SK-N-SH (cell line): ENCODE data around the gene KRCC1. TPM values are rescaled to one million over a fixed set of nuclear protein-coding genes. Genes with fewer than 3 reads are reported as not detected.
A peak's percentile ranks its signal among the peaks of the same experiment; 100 is the strongest.

Source experiments
- CTCF ChIA-PET: fragments of 300-600, 350-600 bp; formaldehyde crosslinking; extraction: SDS; loops from one replicate; lab custom pipeline; 2021; lab: Yijun Ruan, JAX
- POLR2A ChIA-PET: fragments of 350-600 bp; sonication (Branson Sonifier 250); formaldehyde crosslinking; extraction: SDS; loops from one replicate; lab custom pipeline; 2020; ENCODE audit warnings: antibody characterized with exemption, inconsistent platforms; lab: Yijun Ruan, JAX
- DNase-seq: peaks from one replicate; pipeline ENCODE4 v3.0.0; 2012
- H2AFZ ChIP-seq: fragments of 200-600 bp; sonication (generic); 2 replicates; pipeline ENCODE4 v1.8.1; 2016; ENCODE audit warnings: antibody characterized with exemption, mild to moderate bottlenecking, low read depth
- H3F3A ChIP-seq: fragments of 200-600 bp; sonication (generic); replicated peaks from 2 replicates; pipeline ENCODE3; 2016; ENCODE audit warnings: antibody characterized with exemption, mild to moderate bottlenecking; ENCODE audit not compliant: insufficient read depth
- H3K27ac ChIP-seq, 2 experiments: fragments of 200-500 bp in 1 of 2; fragments of 200-600 bp in 1 of 2; sonication (Bioruptor generic) in 1 of 2; sonication (generic), shearing (Covaris generic) in 1 of 2; 2 replicates each; pipeline versions ENCODE4 v1.5.1 to v1.6.1; 2014 to 2016; ENCODE audit warnings: low read depth in 2 of 2, inconsistent platforms in 1 of 2, low read length in 1 of 2, mild to moderate bottlenecking in 1 of 2, mixed read lengths in 1 of 2
- H3K27me3 ChIP-seq: fragments of 200-600 bp; sonication (generic), shearing (Covaris generic); 2 replicates; pipeline ENCODE4 v1.6.1; 2016; ENCODE audit warnings: mixed run types; ENCODE audit not compliant: insufficient read depth
- H3K36me3 ChIP-seq, 2 experiments: fragments of 200-500 bp in 1 of 2; fragments of 200-600 bp in 1 of 2; sonication (Bioruptor generic) in 1 of 2; sonication (generic) in 1 of 2; replicated peaks in 1 of 2; 2 replicates each; pipeline versions ENCODE3 to v1.5.1; 2014 to 2016; ENCODE audit warnings: low read length in 1 of 2, mild to moderate bottlenecking in 1 of 2; ENCODE audit not compliant: insufficient read depth in 2 of 2, control insufficient read depth in 1 of 2
- H3K4me1 ChIP-seq, 2 experiments: fragments of 200-500 bp in 1 of 2; fragments of 200-600 bp in 1 of 2; sonication (Bioruptor generic) in 1 of 2; sonication (generic), shearing (Covaris generic) in 1 of 2; 2 replicates each; pipeline versions ENCODE4 v1.5.1 to v1.6.1; 2014 to 2016; ENCODE audit warnings: low read depth in 1 of 2, low read length in 1 of 2, mixed run types in 1 of 2; ENCODE audit not compliant: insufficient read depth in 2 of 2, control insufficient read depth in 1 of 2
- H3K4me2 ChIP-seq: fragments of 200-600 bp; sonication (generic), shearing (Covaris generic); 2 replicates; pipeline ENCODE4 v1.6.1; 2017; ENCODE audit warnings: mixed run types
- H3K4me3 ChIP-seq, 2 experiments: fragments of 200-500 bp in 1 of 2; fragments of 200-600 bp in 1 of 2; sonication (Bioruptor generic) in 1 of 2; sonication (generic), shearing (Covaris generic) in 1 of 2; 2 replicates each; pipeline versions ENCODE4 v1.5.1 to v1.8.1; 2014 to 2016; ENCODE audit warnings: low read depth in 2 of 2, inconsistent platforms in 1 of 2, low read length in 1 of 2, mild to moderate bottlenecking in 1 of 2, mixed read lengths in 1 of 2, moderate library complexity in 1 of 2
- H3K79me2 ChIP-seq: fragments of 200-600 bp; sonication (generic); 2 replicates; pipeline ENCODE4 v1.8.1; 2017; ENCODE audit warnings: mild to moderate bottlenecking; ENCODE audit not compliant: insufficient read depth
- H3K9ac ChIP-seq: fragments of 200-600 bp; sonication (generic); 2 replicates; pipeline ENCODE4 v1.6.1; 2017; ENCODE audit warnings: mixed run types
- H3K9me2 ChIP-seq: fragments of 200-600 bp; sonication (generic); 2 replicates; pipeline ENCODE4 v1.6.1; 2017; ENCODE audit warnings: mixed run types
- H3K9me3 ChIP-seq: fragments of 200-600 bp; sonication (generic); 2 replicates; pipeline ENCODE4 v1.6.1; 2017; ENCODE audit warnings: mixed run types, mild to moderate bottlenecking, moderate library complexity
- H4K20me1 ChIP-seq: fragments of 200-600 bp; sonication (generic); 2 replicates; pipeline ENCODE4 v1.6.1; 2017; ENCODE audit warnings: mild to moderate bottlenecking, mixed run types; ENCODE audit not compliant: insufficient read depth
- CHD2 ChIP-seq: fragments of 150-350 bp; IDR thresholded peaks from 2 replicates; pipeline ENCODE4 v1.6.1; 2018; ENCODE audit warnings: low read length; ENCODE audit not compliant: partially characterized antibody
- CTCF ChIP-seq: fragments of 200-600 bp; sonication (generic); IDR thresholded peaks from 2 replicates; pipeline ENCODE4 v1.6.1; 2017; ENCODE audit warnings: antibody characterized with exemption, mild to moderate bottlenecking, moderate library complexity
- FOSL2 ChIP-seq: IDR thresholded peaks from 2 replicates; pipeline ENCODE4 v1.4.0; 2012; ENCODE audit warnings: low read depth, mild to moderate bottlenecking, moderate library complexity, borderline replicate concordance
- FOXJ3 ChIP-seq: sonication (generic); formaldehyde crosslinking; IDR thresholded peaks from 2 replicates; pipeline ENCODE4 v1.5.1; 2020; ENCODE audit warnings: mild to moderate bottlenecking, missing genetic modification reagents
- FOXM1 ChIP-seq: IDR thresholded peaks from 2 replicates; pipeline ENCODE4 v1.4.0; 2012; ENCODE audit warnings: low read depth, mild to moderate bottlenecking
- IRF3 ChIP-seq: fragments of 150-350 bp; IDR thresholded peaks from 2 replicates; pipeline ENCODE4 v1.6.1; 2016; ENCODE audit warnings: mild to moderate bottlenecking, low read depth, low read length
- MAX ChIP-seq: IDR thresholded peaks from 2 replicates; pipeline ENCODE4 v1.4.0; 2012; ENCODE audit warnings: low read depth
- MEF2A ChIP-seq: IDR thresholded peaks from 2 replicates; pipeline ENCODE4 v1.4.0; 2012; ENCODE audit warnings: low read depth, borderline replicate concordance
- NFIC ChIP-seq: IDR thresholded peaks from 2 replicates; pipeline ENCODE4 v1.4.0; 2012; ENCODE audit warnings: borderline replicate concordance
- NRF1 ChIP-seq: IDR thresholded peaks from 2 replicates; pipeline ENCODE4 v1.6.1; 2012; ENCODE audit warnings: low read depth, mild to moderate bottlenecking, low read length
- RAD21 ChIP-seq: IDR thresholded peaks from 2 replicates; pipeline ENCODE4 v1.6.1; 2012; ENCODE audit warnings: mild to moderate bottlenecking, low read length
- RCOR1 ChIP-seq: fragments of 150-350 bp; IDR thresholded peaks from 2 replicates; pipeline ENCODE4 v1.6.1; 2017; ENCODE audit warnings: antibody characterized with exemption, low read length
- REST ChIP-seq: IDR thresholded peaks from 2 replicates; pipeline ENCODE4 v1.6.1; 2012; ENCODE audit warnings: mild to moderate bottlenecking, low read depth, low read length, moderate library complexity
- SIN3A ChIP-seq: IDR thresholded peaks from 2 replicates; pipeline ENCODE4 v1.6.1; 2012; ENCODE audit warnings: low read depth, mild to moderate bottlenecking, low read length, moderate library complexity, borderline replicate concordance
- TAF1 ChIP-seq: IDR thresholded peaks from 2 replicates; pipeline ENCODE4 v1.6.1; 2012; ENCODE audit warnings: low read depth, mild to moderate bottlenecking, low read length, moderate library complexity, borderline replicate concordance
- TCF12 ChIP-seq: IDR thresholded peaks from 2 replicates; pipeline ENCODE4 v1.4.0; 2012
- YY1 ChIP-seq: IDR thresholded peaks from 2 replicates; pipeline ENCODE4 v1.4.0; 2012; ENCODE audit warnings: low read depth, mild to moderate bottlenecking
- WGBS: methylation state at CpG from one replicate; pipeline ENCODE4 v1.1.6; 2017; ENCODE audit warnings: low lambda C conversion rate; 5-methylcytosine and 5-hydroxymethylcytosine counted together
- polyA plus RNA-seq, 3 experiments: library from polyadenylated mRNA; depleted of rRNA; stranded (reverse); fragments of >200 nt; gene quantifications; 2 replicates each; pipeline ENCODE4 v1.2.3, GENCODE V29; 2012

Gene KRCC1
- polyA plus RNA-seq, 1 of the 3 experiments (the other 2 are of a cell fraction), result 10.7 TPM

- TF ChIP-seq TAF1 (peak; percentile 80), NFIC (no peak), RCOR1 (peak; percentile 21; the same call in 1 of the 2 replicates), RAD21 (no peak), SIN3A (no peak; the same call in 1 of the 2 replicates), FOSL2 (0 out of 2 replicates have a peak, but pooled peaks have one; percentile 5), CHD2 (no peak), TCF12 (no peak; the same call in 1 of the 2 replicates), MAX (peak; percentile 67), NRF1 (peak; percentile 79), IRF3 (no peak), MEF2A (no peak)
These were observed at the start of gene KRCC1 (continued) for GRCh38 chr2:88055371-88056128.

GRCh38 chr2:88100489-88100858 lies 44.9 kb upstream of the KRCC1 start:
- Histone ChIP-seq H2AFZ (no peak overlapping the region), H3K36me3 (no peaks in the 10 kb centered on the region), H3K9me2 (no peaks in the 10 kb centered on the region), H3K27ac (no peak overlapping the region), H3K4me3 (no peak overlapping the region), H3K27me3 (no peaks in the 10 kb centered on the region), H4K20me1 (no peaks in the 10 kb centered on the region), H3F3A (no peaks in the 10 kb centered on the region), H3K9ac (no peak overlapping the region), H3K9me3 (no peaks in the 10 kb centered on the region), H3K4me2 (no peak overlapping the region), H3K79me2 (no peaks in the 10 kb centered on the region), H3K4me1 (no peaks in the 10 kb centered on the region)
- no peak for DNase-seq
- ChIA-PET CTCF (interaction anchor here (0.5 to 1.4 kb wide), 5 partner anchors 9 to 704 kb away, joined by 3 read pairs; no protein-coding TSS in a partner anchor), POLR2A (no interaction called here)
- 59% methylated on average over 3 of the region's 3 CpGs for WGBS
- TF ChIP-seq REST, result no peak
- TF ChIP-seq FOXJ3 (CRISPR knock-in tag), result no peak
- TF ChIP-seq CTCF, result no peak
- no peak for TF ChIP-seq YY1
- TF ChIP-seq FOXM1, result no peak
